Right lobe of liver (tissue), 6 donors: ENCODE measurements around the gene FRY. TPM values are rescaled to one million over a fixed set of nuclear protein-coding genes. Genes with fewer than 3 reads are reported as not detected.

Experiments used
- ATAC-seq, 4 donors: fragments of 200-7000 bp; cut with Tn5 transposase; one replicate each; pipeline ENCODE4 v1.9.1; 2020; ENCODE audit warnings: mild to moderate bottlenecking in 4 of 4, moderate library complexity in 4 of 4
- DNase-seq, 3 donors: peaks; one replicate each; pipeline ENCODE4 v3.0.0-alpha.2; 2020
- H3K27ac ChIP-seq, 3 donors: fragments of 200-600 bp; one replicate each; pipeline ENCODE4 v1.8.0; 2022
- H3K27me3 ChIP-seq, 2 donors: fragments of 200-600 bp; one replicate each; pipeline ENCODE4 v1.8.0; 2022
- H3K36me3 ChIP-seq, 4 donors: fragments of 200-600 bp; sonication (generic) in 1 of 4; one replicate each; pipeline versions ENCODE4 v1.5.1 to v1.8.0; 2017 to 2022; ENCODE audit warnings: control low read depth in 1 of 4
- H3K4me1 ChIP-seq, 4 donors: fragments of 200-600 bp; sonication (generic) in 1 of 4; one replicate each; pipeline versions ENCODE4 v1.5.1 to v1.8.0; 2017 to 2022; ENCODE audit warnings: control low read depth in 1 of 4
- H3K4me3 ChIP-seq, 3 donors: fragments of 200-600 bp; one replicate each; pipeline ENCODE4 v1.8.0; 2022
- H3K9me3 ChIP-seq, 4 donors: fragments of 200-600 bp; sonication (generic) in 1 of 4; one replicate each; pipeline versions ENCODE4 v1.5.1 to v1.8.0; 2017 to 2022; ENCODE audit warnings: control low read depth in 1 of 4
- POLR2A ChIP-seq: fragments of 450-650 bp; IDR thresholded peaks from one replicate; pipeline ENCODE4 v1.6.1; 2017; ENCODE audit warnings: antibody characterized with exemption, mild to moderate bottlenecking
- WGBS: methylation state at CpG from one replicate; pipeline ENCODE4 v1.1.6; 2018; ENCODE audit warnings: low coverage, low lambda C conversion rate; ENCODE audit not compliant: insufficient coverage; ENCODE audit errors: missing lambda C conversion rate; 5-methylcytosine and 5-hydroxymethylcytosine counted together
- intact Hi-C, 2 donors: fragments of 100-400 bp; cut with DNase I; formaldehyde crosslinking; loops; one replicate each; pipeline versions ENCODE4 v1.11.2 to v1.14.1; 2022
- total RNA-seq, 6 experiments: library from RNA; depleted of rRNA in 2 of 6; stranded (reverse); fragments of >200 nt in 2 of 6; fragmentation: NEBNext Ultra II Directional in 3 of 6; extraction: Animal tissue kit (Norgen Biotek cat#: 25700) in 3 of 6; gene quantifications; one replicate each; pipeline versions ENCODE4 v1.1.0 to v1.2.4, GENCODE V29; 2016 to 2023
- TF ChIP-seq, protein P1 (sequence below), 4 donors: fragments of 200-600 bp in 3 of 4; fragments of 450-650 bp in 1 of 4; IDR thresholded peaks; one replicate each; pipeline versions ENCODE4 v1.5.1 to v1.8.0; 2016 to 2022; ENCODE audit warnings: antibody characterized with exemption in 4 of 4, mild to moderate bottlenecking in 2 of 4
- donor health status: DM: no; HTN: yes; CAD: no.
- donor health status: DM: no; HTN: no; CAD: no.
- donor health status: DM: no; HTN: no; CAD: no.
- donor health status: DM: no; HTN: yes; CAD: no.
- donor health status: DM: no; HTN: yes; CAD: no.

FRY gene
- total RNA-seq, 6 experiments from 2014 or later: 16.1 to 106 (median 35.7) TPM

DNA sequence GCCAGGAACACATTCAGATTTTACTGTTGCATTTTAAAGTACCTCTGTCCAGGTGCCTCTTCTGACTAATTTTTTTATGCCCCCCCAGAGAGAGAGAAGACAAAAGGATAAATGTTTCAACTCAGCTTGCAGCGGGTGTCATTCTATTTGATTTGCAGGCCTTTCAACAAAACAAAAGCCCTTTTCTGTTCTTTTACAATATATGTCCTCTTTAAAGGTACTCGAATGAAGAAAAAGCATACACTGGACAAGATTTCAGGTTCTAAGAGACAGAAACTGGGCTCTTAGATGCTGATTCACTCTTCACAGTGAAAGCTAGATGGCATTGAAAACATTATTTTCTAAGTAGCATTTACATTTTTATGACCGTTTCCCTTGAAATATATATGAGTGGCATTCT is 2.9 kb upstream of the FRY start:
- WGBS: 79% methylated on average over 3 of the region's 3 CpGs
- DNase-seq (no peak), ATAC-seq (no peak)
- H3K9me3 ChIP-seq: no peaks in the 10 kb centered on the region
- no peak for TF ChIP-seq POLR2A
- TF ChIP-seq, protein P1, sequence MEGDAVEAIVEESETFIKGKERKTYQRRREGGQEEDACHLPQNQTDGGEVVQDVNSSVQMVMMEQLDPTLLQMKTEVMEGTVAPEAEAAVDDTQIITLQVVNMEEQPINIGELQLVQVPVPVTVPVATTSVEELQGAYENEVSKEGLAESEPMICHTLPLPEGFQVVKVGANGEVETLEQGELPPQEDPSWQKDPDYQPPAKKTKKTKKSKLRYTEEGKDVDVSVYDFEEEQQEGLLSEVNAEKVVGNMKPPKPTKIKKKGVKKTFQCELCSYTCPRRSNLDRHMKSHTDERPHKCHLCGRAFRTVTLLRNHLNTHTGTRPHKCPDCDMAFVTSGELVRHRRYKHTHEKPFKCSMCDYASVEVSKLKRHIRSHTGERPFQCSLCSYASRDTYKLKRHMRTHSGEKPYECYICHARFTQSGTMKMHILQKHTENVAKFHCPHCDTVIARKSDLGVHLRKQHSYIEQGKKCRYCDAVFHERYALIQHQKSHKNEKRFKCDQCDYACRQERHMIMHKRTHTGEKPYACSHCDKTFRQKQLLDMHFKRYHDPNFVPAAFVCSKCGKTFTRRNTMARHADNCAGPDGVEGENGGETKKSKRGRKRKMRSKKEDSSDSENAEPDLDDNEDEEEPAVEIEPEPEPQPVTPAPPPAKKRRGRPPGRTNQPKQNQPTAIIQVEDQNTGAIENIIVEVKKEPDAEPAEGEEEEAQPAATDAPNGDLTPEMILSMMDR (IDR thresholded peaks at IDR 0.05): no peak
- peaks cover 0 to 3% (median 0%) of the 10 kb centered on the region in 4 donors for H3K4me1 ChIP-seq
- H3K4me3 ChIP-seq: no peak overlapping the region
- intact Hi-C loops: no loop called here
- H3K36me3 ChIP-seq: no peaks in the 10 kb centered on the region
- no peak overlapping the region for H3K27ac ChIP-seq
- H3K27me3 ChIP-seq: no peaks in the 10 kb centered on the region

DNA sequence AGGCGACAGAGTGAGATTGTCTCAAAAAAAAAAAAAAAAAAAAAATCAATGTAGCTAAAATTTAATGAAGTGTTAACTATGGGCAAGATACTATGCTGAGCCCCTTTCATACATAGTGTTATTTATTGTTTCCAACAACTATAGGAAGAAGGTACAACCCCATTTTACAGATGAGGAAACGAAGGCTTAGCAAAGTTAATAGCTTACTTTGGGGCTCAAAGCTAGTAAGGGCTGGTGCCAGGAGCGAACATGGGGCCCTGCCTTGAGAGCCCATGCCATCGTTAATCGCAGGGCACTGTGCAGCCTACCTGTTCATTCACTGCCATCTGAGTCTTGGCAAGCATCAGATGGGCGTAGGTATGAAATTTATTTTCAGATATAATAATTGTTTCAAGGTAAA is 1.9 kb upstream of the FRY start:
- Histone ChIP-seq H3K4me3 (no peak overlapping the region), H3K36me3 (no peaks in the 10 kb centered on the region), H3K27ac (no peak overlapping the region), H3K27me3 (no peaks in the 10 kb centered on the region), H3K9me3 (no peaks in the 10 kb centered on the region), H3K4me1 (peaks cover 0 to 3% (median 0%) of the 10 kb centered on the region in 4 donors)
- intact Hi-C loops: no loop called here
- WGBS: 78% methylated on average over 6 of the region's 6 CpGs
- ATAC-seq: no peak
- DNase-seq: no peak
- TF ChIP-seq, protein P1 (IDR thresholded peaks at IDR 0.05): no peak
- no peak for TF ChIP-seq POLR2A

DNA sequence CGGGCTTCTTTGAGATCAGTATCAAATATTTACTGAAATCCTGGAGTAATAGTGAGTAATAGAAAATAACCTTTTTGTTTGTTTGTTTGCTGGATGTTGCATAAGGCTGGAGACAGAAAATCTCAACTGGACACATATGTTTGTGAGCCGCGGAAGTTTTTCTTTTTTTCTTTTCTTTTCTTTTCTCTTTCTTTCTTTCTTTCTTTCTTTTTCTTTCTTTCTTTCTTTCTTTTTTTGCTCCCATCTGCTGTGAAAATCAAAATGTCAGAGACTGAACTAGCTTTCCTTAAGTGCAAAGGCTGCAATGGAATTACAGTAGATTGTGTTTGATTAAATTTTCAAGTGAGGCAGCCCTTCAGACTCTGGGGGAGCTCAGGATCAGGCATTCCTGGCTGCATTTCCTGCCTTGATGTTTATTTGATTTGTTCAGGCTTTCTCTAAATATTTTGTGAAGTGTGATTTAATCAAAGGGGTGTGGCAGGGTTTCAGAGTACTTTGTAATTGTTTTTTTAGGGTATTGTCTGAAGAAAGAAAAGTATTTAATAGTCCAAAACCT is 319 bp downstream of the FRY start:
- intact Hi-C loops: no loop called here
- peak overlapping the region; percentile 69 to 79 (median 73) for H3K27ac ChIP-seq
- TF ChIP-seq, protein P1 (IDR thresholded peaks at IDR 0.05): no peak
- TF ChIP-seq POLR2A: no peak
- ATAC-seq: no peak
- peak overlapping the region; percentile 69 to 73 (median 71) for H3K4me3 ChIP-seq
- DNase-seq: no peak
- H3K36me3 ChIP-seq: no peaks in the 10 kb centered on the region
- no peaks in the 10 kb centered on the region for H3K27me3 ChIP-seq
- 10% methylated on average over 3 of the region's 3 CpGs for whole genome bisulfite sequencing
- H3K4me1 ChIP-seq: peaks cover 0 to 8% (median 2%) of the 10 kb centered on the region in 4 donors
- H3K9me3 ChIP-seq: no peaks in the 10 kb centered on the region

DNA sequence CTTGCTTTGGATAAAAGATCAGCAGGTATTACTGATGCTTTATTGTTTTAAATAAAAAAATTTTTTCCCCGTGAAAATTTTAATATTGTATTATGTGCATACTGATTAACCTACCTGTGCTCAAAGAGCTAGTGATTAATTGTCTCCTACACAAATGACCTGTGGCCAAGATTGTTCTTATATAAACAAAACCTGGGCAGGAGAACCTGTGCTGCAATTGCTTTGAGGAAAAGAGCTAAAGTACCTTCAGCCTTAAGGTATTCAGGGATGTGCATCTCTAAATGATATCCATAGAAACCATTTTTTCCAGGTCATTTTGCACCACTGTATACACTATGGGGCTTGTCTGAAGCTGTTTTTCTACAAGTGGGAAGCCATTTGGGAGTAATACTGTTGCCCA is 1.2 kb downstream of the FRY start:
- 20% methylated on average over 1 of the region's 1 CpG for WGBS
- Histone ChIP-seq H3K4me3 (no peak overlapping the region), H3K9me3 (no peaks in the 10 kb centered on the region), H3K4me1 (peaks cover 0 to 15% (median 5%) of the 10 kb centered on the region in 4 donors), H3K27ac (no peak overlapping the region), H3K36me3 (no peaks in the 10 kb centered on the region), H3K27me3 (no peaks in the 10 kb centered on the region)
- no peak for TF ChIP-seq POLR2A
- TF ChIP-seq, protein P1 (IDR thresholded peaks at IDR 0.05): no peak
- intact Hi-C loops: no loop called here
- DNase-seq (no peak), ATAC-seq (no peak)

DNA sequence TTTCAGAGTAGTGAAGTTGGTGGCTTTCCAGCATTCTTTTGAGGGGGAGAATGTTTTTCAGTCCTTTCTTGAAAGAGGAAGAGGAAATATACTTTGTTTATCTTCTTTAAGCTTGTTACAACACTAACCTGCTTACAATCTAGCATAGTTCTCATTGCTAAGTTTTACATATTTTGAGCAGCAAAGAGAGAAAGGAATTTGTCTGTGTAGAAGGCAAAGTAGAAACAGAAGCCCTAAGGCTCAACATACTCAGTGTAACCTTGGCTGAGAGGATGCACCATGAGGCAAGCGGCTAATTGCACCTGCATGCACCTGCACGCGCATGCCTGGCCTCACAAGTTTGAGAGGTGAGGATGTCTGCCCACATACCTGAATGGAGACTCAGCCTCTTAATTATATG is 2.2 kb downstream of the FRY start:
- Histone ChIP-seq H3K27me3 (no peaks in the 10 kb centered on the region), H3K4me1 (peaks cover 0 to 15% (median 5%) of the 10 kb centered on the region in 4 donors), H3K9me3 (no peaks in the 10 kb centered on the region), H3K36me3 (no peaks in the 10 kb centered on the region), H3K4me3 (no peak overlapping the region), H3K27ac (no peak overlapping the region)
- intact Hi-C loops: no loop called here
- TF ChIP-seq, protein P1 (IDR thresholded peaks at IDR 0.05): no peak
- TF ChIP-seq POLR2A: no peak
- ATAC-seq (no peak), DNase-seq (no peak)
- WGBS: 100% methylated on average over 3 of the region's 3 CpGs
